IMR-90 (cell line): Measurements from ENCODE around the gene LRP1B. TPM values are rescaled to one million over a fixed set of nuclear protein-coding genes. Genes with fewer than 3 reads are reported as not detected.

Experiments used
- ATAC-seq: fragments of 200-7000 bp; cut with Tn5 transposase; 2 replicates; pipeline ENCODE4 v1.9.1; 2020; ENCODE audit warnings: low read depth, mild to moderate bottlenecking, moderate library complexity
- BruUV-seq: library from RNA; stranded (reverse); fragments of 400-500 nt; replicated peaks from 2 replicates; lab custom pipeline; 2021; lab: Mats Ljungman, UMichigan
- CTCF ChIA-PET: fragments of 300-600 bp; formaldehyde crosslinking; extraction: SDS; loops from one replicate; lab custom pipeline; 2021; ENCODE audit warnings: antibody characterized with exemption; lab: Yijun Ruan, JAX
- POLR2A ChIA-PET: fragments of 300-600 bp; sonication (Branson Sonifier 250); formaldehyde crosslinking; loops from one replicate; lab custom pipeline; 2022; ENCODE audit warnings: antibody characterized with exemption; ENCODE audit not compliant: unreplicated experiment; lab: Charles Lee
- DNase-seq: peaks from one replicate; pipeline ENCODE4 v3.0.0; 2013
- H2AFZ ChIP-seq: replicated peaks from 2 replicates; pipeline ENCODE3; 2013; ENCODE audit warnings: low read length, mild to moderate bottlenecking; ENCODE audit not compliant: poor library complexity
- H2AK5ac ChIP-seq: 2 replicates; pipeline ENCODE4 v1.6.1; 2013; ENCODE audit warnings: low read depth, low read length, inconsistent platforms
- H2AK9ac ChIP-seq: replicated peaks from 2 replicates; pipeline ENCODE3; 2013; ENCODE audit warnings: mild to moderate bottlenecking, low read depth, low read length, moderate library complexity; ENCODE audit not compliant: poor library complexity
- H2BK120ac ChIP-seq: 2 replicates; pipeline ENCODE4 v1.6.1; 2013; ENCODE audit warnings: low read depth, low read length, inconsistent platforms
- H2BK15ac ChIP-seq: 3 replicates; pipeline ENCODE4 v1.6.1; 2013; ENCODE audit warnings: low read depth, low read length, inconsistent platforms
- H2BK20ac ChIP-seq: 2 replicates; pipeline ENCODE4 v1.6.1; 2013; ENCODE audit warnings: low read depth, mild to moderate bottlenecking, inconsistent platforms, low read length, moderate library complexity
- H2BK5ac ChIP-seq: 2 replicates; pipeline ENCODE4 v1.6.1; 2013; ENCODE audit warnings: mild to moderate bottlenecking, low read depth, low read length, inconsistent platforms; ENCODE audit not compliant: poor library complexity, severe bottlenecking
- H3K14ac ChIP-seq: replicated peaks from 2 replicates; pipeline ENCODE4 v1.6.1; 2013; ENCODE audit warnings: low read depth, low read length, inconsistent platforms
- H3K18ac ChIP-seq: 2 replicates; pipeline ENCODE4 v1.6.1; 2013; ENCODE audit warnings: low read depth, low read length, control low read depth
- H3K23ac ChIP-seq: 2 replicates; pipeline ENCODE4 v1.6.1; 2013; ENCODE audit warnings: low read depth, low read length, inconsistent platforms
- H3K27ac ChIP-seq: 2 replicates; pipeline ENCODE4 v1.5.1; 2013; ENCODE audit warnings: mild to moderate bottlenecking, control low read depth, low read length; ENCODE audit not compliant: insufficient read depth
- H3K27me3 ChIP-seq: 2 replicates; pipeline ENCODE4 v1.6.1; 2013; ENCODE audit warnings: low read length; ENCODE audit not compliant: control insufficient read depth, insufficient read depth
- H3K36me3 ChIP-seq: 2 replicates; pipeline ENCODE4 v1.6.1; 2013; ENCODE audit warnings: low read length, mixed read lengths; ENCODE audit not compliant: control insufficient read depth, insufficient read depth
- H3K4ac ChIP-seq: 2 replicates; pipeline ENCODE4 v1.6.1; 2013; ENCODE audit warnings: low read depth, low read length, inconsistent platforms
- H3K4me1 ChIP-seq: 2 replicates; pipeline ENCODE4 v1.6.1; 2013; ENCODE audit warnings: low read length, mixed read lengths; ENCODE audit not compliant: control insufficient read depth, insufficient read depth
- H3K4me2 ChIP-seq: 2 replicates; pipeline ENCODE4 v1.6.1; 2013; ENCODE audit warnings: low read depth, mild to moderate bottlenecking, control low read depth, low read length, moderate library complexity
- H3K4me3 ChIP-seq: 2 replicates; pipeline ENCODE4 v1.5.1; 2013; ENCODE audit warnings: low read depth, mild to moderate bottlenecking, control low read depth, low read length, moderate library complexity; ENCODE audit not compliant: insufficient read depth
- H3K56ac ChIP-seq: 2 replicates; pipeline ENCODE4 v1.6.1; 2013; ENCODE audit warnings: low read length, inconsistent platforms; ENCODE audit not compliant: insufficient read depth; ENCODE audit errors: extremely low read depth
- H3K79me1 ChIP-seq, 2 experiments: 2 replicates each; pipeline ENCODE4 v1.6.1; 2013; ENCODE audit warnings: low read length in 2 of 2, inconsistent platforms in 1 of 2, low read depth in 1 of 2
- H3K9ac ChIP-seq: 2 replicates; pipeline ENCODE4 v1.6.1; 2013; ENCODE audit warnings: low read depth, low read length, control low read depth
- H3K9me1 ChIP-seq: 2 replicates; pipeline ENCODE4 v1.6.1; 2013; ENCODE audit warnings: low read length, inconsistent platforms; ENCODE audit not compliant: insufficient read depth
- H3K9me3 ChIP-seq: 2 replicates; pipeline ENCODE4 v1.6.1; 2013; ENCODE audit warnings: low read length; ENCODE audit not compliant: control insufficient read depth, insufficient read depth
- H4K20me1 ChIP-seq: 2 replicates; pipeline ENCODE4 v1.6.1; 2013; ENCODE audit warnings: low read length, inconsistent platforms; ENCODE audit not compliant: insufficient read depth
- H4K5ac ChIP-seq: 2 replicates; pipeline ENCODE4 v1.6.1; 2013; ENCODE audit warnings: mild to moderate bottlenecking, low read depth, low read length, control low read depth
- H4K8ac ChIP-seq, 2 experiments: 2 replicates each; pipeline ENCODE4 v1.6.1; 2013; ENCODE audit warnings: low read depth in 2 of 2, low read length in 2 of 2, control low read depth in 1 of 2, inconsistent platforms in 1 of 2
- H4K91ac ChIP-seq: 2 replicates; pipeline ENCODE4 v1.6.1; 2013; ENCODE audit warnings: low read depth, low read length, inconsistent platforms; ENCODE audit not compliant: insufficient read depth
- CHD1 ChIP-seq: IDR thresholded peaks from 2 replicates; pipeline ENCODE4 v1.6.1; 2012; ENCODE audit warnings: low read depth, low read length, improper control_type of control experiment
- CTCF ChIP-seq: conservative IDR thresholded peaks from 2 replicates; pipeline ENCODE4 v1.5.1; 2012; ENCODE audit warnings: mild to moderate bottlenecking, low read depth, low read length, improper control_type of control experiment
- MAFK ChIP-seq: IDR thresholded peaks from 2 replicates; pipeline ENCODE4 v1.6.1; 2012; ENCODE audit warnings: low read depth, low read length, improper control_type of control experiment
- MAZ ChIP-seq: IDR thresholded peaks from 2 replicates; pipeline ENCODE4 v1.6.1; 2012; ENCODE audit warnings: low read depth, mild to moderate bottlenecking, low read length, improper control_type of control experiment, moderate library complexity, borderline replicate concordance
- MXI1 ChIP-seq: IDR thresholded peaks from 2 replicates; pipeline ENCODE4 v1.6.1; 2012; ENCODE audit warnings: low read depth, mild to moderate bottlenecking, low read length, moderate library complexity, borderline replicate concordance
- POLR2A ChIP-seq: IDR thresholded peaks from 2 replicates; pipeline ENCODE4 v1.6.1; 2012; ENCODE audit warnings: mild to moderate bottlenecking, low read depth, low read length
- RAD21 ChIP-seq: IDR thresholded peaks from 2 replicates; pipeline ENCODE4 v1.6.1; 2012; ENCODE audit warnings: low read length, improper control_type of control experiment
- RFX5 ChIP-seq: IDR thresholded peaks from 2 replicates; pipeline ENCODE4 v1.8.0; 2012; ENCODE audit warnings: low read depth, mild to moderate bottlenecking, low read length, moderate library complexity
- WGBS, 2 experiments: methylation state at CpG; one replicate each; pipeline versions ENCODE4 v1.1.5 to v1.1.7; 2013; ENCODE audit warnings: missing lambda C conversion rate in 2 of 2; ENCODE audit not compliant: insufficient read length in 1 of 2; ENCODE audit errors: extremely low coverage in 2 of 2; 5-methylcytosine and 5-hydroxymethylcytosine counted together
- dilution Hi-C: fragments of 300-500 bp; cut with HindIII; formaldehyde crosslinking; loops from one replicate; pipeline ENCODE4 v1.14.3; 2018; ENCODE audit warnings: low sequenced_read_pairs; ENCODE audit not compliant: unreplicated experiment
- in situ Hi-C: fragments of 300-500 bp; cut with MboI; formaldehyde crosslinking; loops from 3 replicates; pipeline ENCODE4 v1.14.3; 2019; ENCODE audit warnings: low sequenced_read_pairs, inconsistent platforms, mixed read lengths
- intact Hi-C: fragments of 100-400 bp; cut with micrococcal nuclease; formaldehyde crosslinking; loops from 2 replicates; pipeline ENCODE4 v1.10.0; 2022
- polyA plus RNA-seq, 3 experiments: library from polyadenylated mRNA; depleted of rRNA; stranded (reverse); fragments of >200 nt; gene quantifications; 2 replicates each; pipeline ENCODE4 v1.2.3, GENCODE V29; 2012; ENCODE audit warnings: low replicate concordance in 1 of 3
- total RNA-seq: library from RNA; depleted of rRNA; stranded (reverse); fragments of >200 nt; gene quantifications from 2 replicates; pipeline ENCODE4 v1.2.3, GENCODE V29; 2012
- TF ChIP-seq, protein P1 (sequence below): fragments of 150-350 bp; IDR thresholded peaks from 2 replicates; pipeline ENCODE4 v1.6.1; 2016; ENCODE audit warnings: low read depth, mild to moderate bottlenecking, low read length, moderate library complexity, borderline replicate concordance

Gene LRP1B
- total and polyA plus RNA-seq, 2 of the 4 experiments (the other 2 are of a cell fraction): under 0.01 to 0.02 TPM

GRCh38 chr2:141710589-141711239, 420.1 kb downstream of the LRP1B start:
- H3K4me3 ChIP-seq: no peak overlapping the region
- no TSS peak for BruUV-seq
- no peak overlapping the region for H2AK9ac ChIP-seq
- no peak overlapping the region for H3K27ac ChIP-seq
- in situ Hi-C loops: no loop called here
- ATAC-seq (no peak), DNase-seq (no peak)
- no peaks in the 10 kb centered on the region for H3K9me1 ChIP-seq
- H3K4me2 ChIP-seq: no peak overlapping the region
- no peak overlapping the region for H3K4ac ChIP-seq
- no peak overlapping the region for H4K5ac ChIP-seq
- no peaks in the 10 kb centered on the region for H3K9me3 ChIP-seq
- ChIA-PET CTCF (no interaction called here), POLR2A (no interaction called here)
- H3K56ac ChIP-seq: no peak overlapping the region
- no peaks in the 10 kb centered on the region for H4K20me1 ChIP-seq
- H3K23ac ChIP-seq: no peak overlapping the region
- no peak overlapping the region for H2AK5ac ChIP-seq
- H3K27me3 ChIP-seq: no peaks in the 10 kb centered on the region
- H2BK5ac ChIP-seq: no peak overlapping the region
- no peak overlapping the region for H4K91ac ChIP-seq
- H3K79me1 ChIP-seq: no peaks in the 10 kb centered on the region
- no peak overlapping the region for H2AFZ ChIP-seq
- no peak overlapping the region for H2BK120ac ChIP-seq
- dilution Hi-C loops: no loop called here
- H3K4me1 ChIP-seq: no peaks in the 10 kb centered on the region
- no CpG with 5 or more reads among the region's 3 CpGs for WGBS, 2 experiments
- no peak overlapping the region for H3K14ac ChIP-seq
- H2BK15ac ChIP-seq: no peak overlapping the region
- no peak overlapping the region for H3K18ac ChIP-seq
- TF ChIP-seq MAFK (no peak), CHD1 (no peak), RFX5 (no peak), CTCF (no peak), MAZ (no peak), MXI1 (no peak), RAD21 (no peak), POLR2A (no peak)
- TF ChIP-seq, protein P1, sequence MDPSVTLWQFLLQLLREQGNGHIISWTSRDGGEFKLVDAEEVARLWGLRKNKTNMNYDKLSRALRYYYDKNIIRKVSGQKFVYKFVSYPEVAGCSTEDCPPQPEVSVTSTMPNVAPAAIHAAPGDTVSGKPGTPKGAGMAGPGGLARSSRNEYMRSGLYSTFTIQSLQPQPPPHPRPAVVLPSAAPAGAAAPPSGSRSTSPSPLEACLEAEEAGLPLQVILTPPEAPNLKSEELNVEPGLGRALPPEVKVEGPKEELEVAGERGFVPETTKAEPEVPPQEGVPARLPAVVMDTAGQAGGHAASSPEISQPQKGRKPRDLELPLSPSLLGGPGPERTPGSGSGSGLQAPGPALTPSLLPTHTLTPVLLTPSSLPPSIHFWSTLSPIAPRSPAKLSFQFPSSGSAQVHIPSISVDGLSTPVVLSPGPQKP: no peak
- no peaks in the 10 kb centered on the region for H3K36me3 ChIP-seq
- no peak overlapping the region for H4K8ac ChIP-seq
- no peak overlapping the region for H3K9ac ChIP-seq
- intact Hi-C loops: no loop called here
- no peak overlapping the region for H2BK20ac ChIP-seq
